Activated CD4-positive, alpha-beta T cell treated with anti-CD3 and anti-CD28 coated beads for 48 hours (primary cell): Measurements from ENCODE around the gene WDR37.
A peak's percentile ranks its signal among the peaks of the same experiment; 100 is the strongest.
"Not testable (repeated sequence)": the region's sequence is repeated elsewhere in the genome, so short reads cannot be mapped to it uniquely, and the experiment has no call there.

Experiments
- DNase-seq: peaks from one replicate; pipeline ENCODE4 v3.0.0-alpha.2; 2020

WDR37 gene

DNA sequence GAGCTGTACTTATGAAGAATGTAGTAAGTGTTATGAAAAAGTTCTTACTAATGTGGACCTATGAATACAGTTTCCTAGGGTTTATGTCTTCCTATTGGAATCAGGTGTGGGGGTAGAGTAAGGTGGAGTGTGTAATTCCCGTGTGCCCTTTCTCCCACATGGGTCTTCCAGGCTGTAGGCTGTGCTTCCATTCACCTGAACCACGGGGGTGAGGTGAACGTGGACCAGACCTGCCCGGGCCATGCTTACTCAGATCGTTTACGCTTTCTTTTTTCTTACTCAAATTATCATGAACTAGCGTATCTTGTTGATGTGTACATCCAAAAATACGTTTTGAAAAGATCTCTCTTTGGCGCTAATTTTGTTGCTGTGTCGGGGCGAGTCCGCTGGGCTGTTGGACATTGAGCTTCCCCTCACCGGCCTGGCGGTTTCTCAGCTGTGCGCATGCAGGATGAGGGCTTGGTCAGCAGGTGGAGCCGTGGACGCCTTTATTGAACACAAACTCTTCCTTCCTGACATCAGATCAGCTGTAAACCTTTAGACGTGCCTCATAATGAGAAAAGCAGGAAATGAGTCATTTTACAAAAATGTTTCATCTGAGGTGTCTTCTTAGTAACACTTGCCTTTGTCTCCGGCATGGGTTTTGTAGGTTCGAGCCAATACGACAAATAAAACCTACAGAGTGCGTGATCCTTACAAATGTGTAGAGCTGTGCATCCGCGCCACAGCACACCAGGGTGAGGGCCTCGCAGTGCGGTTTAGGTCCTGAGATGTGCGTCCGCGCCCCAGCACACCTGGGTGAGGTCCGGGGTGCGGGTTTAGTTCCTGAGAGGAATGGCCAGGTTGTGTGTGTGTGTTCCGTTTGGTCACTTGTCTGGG, 53.8 kb downstream of the WDR37 start:
- DNase-seq: peak; percentile 87

DNA sequence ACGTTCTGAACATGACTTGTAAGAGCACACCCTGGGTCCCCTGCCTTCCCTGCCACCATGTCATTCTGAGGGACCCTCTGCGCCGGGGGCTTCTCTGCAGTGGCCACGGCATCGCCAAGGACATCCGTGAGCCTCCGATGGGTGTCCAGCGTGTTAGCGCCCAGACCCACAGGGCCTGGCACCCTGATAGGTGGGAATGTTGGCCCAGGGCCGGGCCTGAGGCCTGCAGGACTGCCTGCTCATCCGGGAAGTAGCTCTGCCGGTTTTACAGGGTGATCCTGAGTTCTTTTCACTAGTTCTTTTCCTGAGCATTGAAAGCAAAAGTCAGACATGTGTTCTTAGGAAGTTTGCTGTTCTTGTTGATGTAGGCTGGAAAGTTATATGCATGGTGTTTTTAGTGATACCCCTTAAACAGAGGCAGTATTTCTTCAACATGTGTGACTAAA, 54.5 kb downstream of the WDR37 start:
- no peak for DNase-seq

GRCh38 chr10:1114315-1114714, 58.1 kb downstream of the WDR37 start:
- no peak for DNase-seq

GRCh38 chr10:1114719-1115606, 58.8 kb downstream of the WDR37 start:
- no peak for DNase-seq

- DNase-seq: no peak
Measured at GRCh38 chr10:1115607-1115955, 59.4 kb downstream of the WDR37 start.

GRCh38 chr10:1116051-1116450, 59.9 kb downstream of the WDR37 start:
- no peak for DNase-seq

DNA sequence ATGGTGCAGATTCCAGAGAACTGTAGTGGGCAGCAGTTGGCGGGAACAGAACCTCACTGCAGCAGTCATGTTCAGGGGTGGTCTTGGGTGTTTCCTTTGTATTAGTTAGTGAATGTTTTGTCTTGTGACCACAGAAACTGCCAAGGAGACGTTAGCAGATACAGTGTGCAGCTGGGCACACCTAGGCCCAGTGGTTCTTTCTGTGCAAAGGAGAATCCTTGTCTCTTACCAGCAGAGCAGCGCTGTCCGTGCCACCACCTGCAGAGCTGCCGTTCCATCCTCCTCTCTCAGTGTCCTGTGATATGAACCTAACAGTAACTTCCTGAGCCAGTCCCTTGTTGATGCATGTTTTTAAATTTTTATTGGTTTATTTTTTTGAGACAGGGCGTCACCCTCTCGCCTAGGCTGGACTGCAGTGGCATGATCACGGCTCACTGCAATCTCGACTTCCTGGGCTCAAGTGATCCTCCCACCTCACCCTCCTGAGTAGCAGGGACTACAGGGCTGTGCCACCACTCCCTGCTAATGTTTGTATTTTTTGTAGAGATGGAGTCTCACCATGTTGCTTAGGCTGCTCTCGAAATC, 60.6 kb downstream of the WDR37 start:
- no peak for DNase-seq

DNA sequence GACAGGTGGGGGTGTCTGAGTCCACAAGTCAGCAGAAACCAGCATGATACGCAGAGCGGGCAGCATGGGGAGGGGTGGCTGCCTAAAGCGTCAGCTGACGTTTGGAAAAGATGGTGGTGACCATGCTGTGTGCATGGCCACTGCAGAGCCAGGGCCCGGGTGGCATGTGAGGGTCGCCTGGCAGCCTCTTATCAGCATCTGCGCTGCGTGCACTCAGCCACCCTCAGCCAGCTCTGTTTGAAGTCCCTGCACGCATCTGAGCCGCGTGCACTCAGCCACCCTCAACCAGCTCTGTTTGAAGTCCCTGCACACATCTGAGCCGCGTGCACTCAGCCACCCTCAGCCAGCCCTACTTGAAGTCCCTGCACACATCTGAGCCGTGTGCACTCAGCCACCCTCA, 61.5 kb downstream of the WDR37 start:
- DNase-seq: no peak

DNA sequence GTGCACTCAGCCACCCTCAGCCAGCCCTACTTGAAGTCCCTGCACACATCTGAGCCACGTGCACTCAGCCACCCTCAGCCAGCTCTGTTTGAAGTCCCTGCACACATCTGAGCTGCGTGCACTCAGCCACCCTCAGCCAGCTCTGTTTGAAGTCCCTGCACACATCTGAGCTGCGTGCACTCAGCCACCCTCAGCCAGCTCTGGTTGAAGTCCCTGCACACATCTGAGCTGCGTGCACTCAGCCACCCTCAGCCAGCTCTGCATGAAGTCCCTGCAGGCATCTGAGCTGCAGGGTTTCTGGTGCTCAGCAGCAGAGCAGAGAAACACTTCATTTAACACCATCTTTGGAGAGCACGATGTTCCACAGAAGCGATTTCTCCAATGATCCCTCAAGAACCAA, 62.1 kb downstream of the WDR37 start:
- DNase-seq: not testable (repeated sequence)

GRCh38 chr10:1119027-1119426, 62.8 kb downstream of the WDR37 start:
- no peak for DNase-seq

DNA sequence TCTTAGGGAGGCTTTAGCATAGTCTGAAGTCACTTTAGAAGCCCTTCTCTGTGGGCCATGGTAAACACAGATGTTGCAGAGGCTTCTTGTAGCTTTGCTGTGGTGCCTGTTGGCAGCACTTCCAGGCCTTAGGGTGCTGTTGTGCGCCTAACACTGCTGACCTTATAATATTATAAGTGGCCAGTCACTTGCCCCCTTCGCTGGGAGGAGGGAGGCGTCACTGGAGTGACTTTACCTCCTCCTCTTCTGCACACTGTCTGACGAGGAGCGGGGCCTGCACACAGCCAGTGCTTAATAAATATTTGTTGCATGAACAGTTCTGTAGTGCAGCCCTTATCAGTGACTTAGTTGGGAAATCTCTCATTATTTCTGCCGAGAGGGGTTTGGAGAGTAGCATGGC, 63.3 kb downstream of the WDR37 start:
- DNase-seq: no peak

- no peak for DNase-seq
Measured at GRCh38 chr10:1120306-1120705, 64.1 kb downstream of the WDR37 start.

DNA sequence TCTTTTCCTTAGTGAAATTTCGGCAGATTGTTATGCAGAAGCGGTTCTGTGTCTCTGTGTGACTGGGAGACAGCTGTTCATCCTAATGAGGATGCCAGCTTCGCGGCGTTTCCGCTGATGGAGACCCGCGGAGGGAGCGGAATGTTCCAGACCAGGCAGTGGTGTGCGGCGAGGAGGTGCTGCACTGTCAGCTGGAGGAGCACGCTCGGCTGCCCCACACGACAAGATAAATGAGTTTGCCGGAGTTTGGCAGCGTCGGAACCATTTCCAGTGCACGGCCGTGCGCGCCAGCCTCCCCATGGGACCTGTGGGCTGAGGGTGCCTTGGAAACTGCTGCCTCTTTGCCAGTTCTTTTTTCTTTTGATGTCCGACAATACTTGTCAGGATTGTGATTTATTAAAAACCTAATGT, 64.6 kb downstream of the WDR37 start:
- no peak for DNase-seq

GRCh38 chr10:1121271-1121970, 65.2 kb downstream of the WDR37 start:
- DNase-seq: no peak

DNA sequence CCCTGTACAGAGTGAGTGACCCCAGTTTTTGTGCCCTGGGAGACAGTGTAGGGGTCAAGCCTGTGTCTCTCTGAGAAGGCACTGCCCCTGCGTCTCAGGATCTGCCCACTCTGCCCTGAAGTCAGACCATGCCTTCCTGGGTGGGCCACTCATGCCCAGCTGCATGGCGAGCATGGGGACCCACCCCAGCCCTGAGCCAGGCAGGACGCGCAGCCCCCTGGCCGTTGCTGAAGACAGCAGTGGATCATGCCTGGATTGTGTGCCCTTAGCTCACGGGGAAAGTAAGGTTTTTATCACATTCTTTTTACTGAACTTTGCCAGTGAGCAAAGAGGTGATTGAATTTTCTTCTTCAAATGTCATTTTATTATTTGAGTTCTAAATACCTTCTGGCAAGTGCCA, 66.2 kb downstream of the WDR37 start:
- no peak for DNase-seq

GRCh38 chr10:1123198-1123597, 67.0 kb downstream of the WDR37 start:
- peak; percentile 21 for DNase-seq

- DNase-seq: no peak
Measured at GRCh38 chr10:1123972-1124371, 67.8 kb downstream of the WDR37 start.

GRCh38 chr10:1124796-1125195, 68.6 kb downstream of the WDR37 start:
- no peak for DNase-seq

DNA sequence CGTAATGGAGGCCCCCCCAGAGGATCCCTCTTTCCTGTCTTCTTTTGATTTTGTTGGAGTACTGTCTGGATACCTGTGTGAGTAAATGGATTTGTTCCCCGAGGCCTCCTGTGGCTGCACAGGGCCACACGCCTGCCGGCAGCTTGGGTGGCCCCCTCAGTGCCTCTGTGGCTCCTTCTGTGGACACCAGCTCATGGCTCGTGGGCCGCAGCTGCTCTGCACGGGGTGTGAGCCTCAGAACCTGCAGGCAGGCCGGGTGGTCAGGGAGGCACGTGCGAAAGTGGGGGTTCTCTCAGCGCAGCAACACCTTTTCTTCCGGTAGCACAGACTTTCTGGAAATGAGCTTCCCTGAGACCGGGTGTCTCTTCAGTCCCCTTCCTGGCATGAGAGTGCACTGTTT, 70.3 kb downstream of the WDR37 start:
- DNase-seq: no peak

- DNase-seq: no peak
Measured at GRCh38 chr10:1127629-1128028, 71.4 kb downstream of the WDR37 start.

- DNase-seq: no peak
Measured at GRCh38 chr10:1128115-1128514, 71.9 kb downstream of the WDR37 start.

DNA sequence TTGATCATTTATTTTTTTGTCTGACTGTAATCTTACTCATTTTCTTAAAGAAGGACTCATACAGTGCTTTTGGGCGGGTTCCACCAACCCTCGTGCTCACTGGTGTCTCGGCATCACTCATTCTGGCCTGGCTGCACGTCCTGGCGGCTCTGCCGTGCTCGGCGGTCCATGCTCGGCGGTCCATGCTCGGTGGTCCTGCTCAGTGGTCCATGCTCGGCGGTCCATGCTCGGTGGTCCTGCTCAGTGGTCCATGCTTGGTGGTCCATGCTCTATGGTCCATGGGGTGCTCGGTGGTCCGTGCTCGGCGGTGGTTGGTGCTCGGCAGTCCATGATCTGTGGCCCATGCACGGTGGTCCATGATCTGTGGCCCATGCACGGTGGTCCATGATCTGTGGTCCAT, 72.5 kb downstream of the WDR37 start:
- DNase-seq: no peak

DNA sequence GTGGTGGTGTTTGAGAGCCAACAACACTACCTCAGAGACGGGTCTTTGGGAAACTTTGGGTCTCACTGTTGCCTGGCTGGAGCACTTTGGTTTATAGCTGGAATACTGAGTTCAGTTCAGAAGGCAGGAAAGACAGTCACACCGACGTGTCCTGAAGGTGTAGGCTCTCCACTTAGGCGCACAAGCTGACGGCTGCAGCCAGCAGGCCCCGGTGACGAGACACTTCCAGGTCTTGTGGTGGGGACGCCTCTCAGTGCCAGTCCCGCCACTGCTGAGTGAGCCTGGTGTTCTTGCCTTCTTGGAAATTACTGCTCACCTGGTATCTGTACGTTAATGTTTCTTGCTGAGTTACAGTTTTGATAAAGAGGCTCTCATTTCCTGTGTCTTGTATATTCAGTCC, 74.0 kb downstream of the WDR37 start:
- no peak for DNase-seq
